Right ventricle myocardium inferior (tissue), 1 donor: ENCODE measurements around the gene GRIN2A. TPM values are rescaled to one million over a fixed set of nuclear protein-coding genes. Genes with fewer than 3 reads are reported as not detected.
"Not testable (repeated sequence)": the region's sequence is repeated elsewhere in the genome, so short reads cannot be mapped to it uniquely, and the experiment has no call there.

ENCODE experiments used
- ATAC-seq: fragments of 200-7000 bp; cut with Tn5 transposase; one replicate; pipeline ENCODE4 v1.9.1; 2020; ENCODE audit warnings: mild to moderate bottlenecking, moderate library complexity
- DNase-seq: peaks from one replicate; pipeline ENCODE4 v3.0.0; 2021; ENCODE audit errors: missing footprints
- intact Hi-C: fragments of 100-400 bp; cut with DNase I; formaldehyde crosslinking; loops from one replicate; pipeline ENCODE4 v1.11.0; 2022
- total RNA-seq: library from RNA; stranded (reverse); fragmentation: NEBNext Ultra II Directional; extraction: Animal tissue kit (Norgen Biotek cat#: 25700); gene quantifications from one replicate; pipeline ENCODE4 v1.2.1, GENCODE V29; 2021
- donor health status: DM: no; HTN: yes; CAD: no; lungs with severe emphysema.

The GRIN2A gene
- total RNA-seq, 1 donor from 2014 or later, result 4.3 TPM

DNA sequence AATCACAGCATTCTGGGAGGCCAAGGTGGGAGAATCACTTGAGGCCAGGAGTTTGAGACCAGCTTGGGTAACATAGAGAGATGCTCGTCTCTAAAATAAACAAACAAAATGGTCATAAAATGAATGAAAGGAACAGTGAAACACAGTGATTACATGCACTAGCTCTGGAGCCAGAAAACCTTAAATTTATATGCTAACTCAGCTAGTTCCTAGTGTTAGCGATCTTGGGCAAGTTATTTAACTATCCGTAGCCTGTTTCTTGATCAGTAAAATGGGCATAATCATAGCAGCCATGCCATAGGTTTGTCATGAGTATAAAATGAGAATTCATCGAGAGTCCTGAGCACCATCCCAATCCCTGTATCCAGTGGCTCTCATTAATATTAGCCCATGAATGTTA, 271.0 kb downstream of the GRIN2A start:
- DNase-seq (no peak), ATAC-seq (no peak)
- intact Hi-C loops, result no loop called here

DNA sequence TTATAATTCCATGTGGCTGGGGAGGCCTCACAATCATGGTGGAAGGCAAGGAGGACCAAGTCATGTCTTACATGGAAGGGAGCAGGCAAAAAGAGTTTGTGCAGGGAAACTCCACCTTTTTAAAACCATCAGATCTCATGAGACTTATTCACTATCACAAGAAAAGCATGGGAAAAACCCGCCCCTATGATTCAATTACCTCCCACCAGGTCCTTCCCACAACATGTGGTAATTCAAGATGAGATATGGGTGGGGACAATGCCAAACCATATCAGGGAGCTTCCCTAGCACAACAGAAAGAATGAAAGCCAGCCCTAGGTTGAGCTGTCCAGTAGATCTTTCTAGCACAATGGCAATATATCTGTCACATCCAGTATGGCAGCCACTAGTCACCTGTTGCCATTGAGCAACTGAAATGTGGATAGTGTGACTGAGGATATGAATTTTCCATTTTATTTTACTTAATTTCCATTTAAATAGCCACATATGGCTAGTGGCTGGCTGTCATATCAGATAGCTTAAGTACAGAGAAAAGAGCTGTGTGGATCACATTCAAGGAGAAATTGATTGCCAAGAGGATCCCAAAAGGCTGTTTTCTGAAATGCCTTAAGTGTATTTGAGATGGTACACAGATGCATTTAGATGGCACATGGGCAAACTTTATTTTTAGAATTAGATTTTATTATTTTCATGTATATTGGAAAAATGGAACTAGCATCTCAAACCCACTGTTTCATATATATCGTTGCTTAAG, 273.0 kb downstream of the GRIN2A start:
- ATAC-seq (no peak), DNase-seq (no peak)
- intact Hi-C loops, result no loop called here

DNA sequence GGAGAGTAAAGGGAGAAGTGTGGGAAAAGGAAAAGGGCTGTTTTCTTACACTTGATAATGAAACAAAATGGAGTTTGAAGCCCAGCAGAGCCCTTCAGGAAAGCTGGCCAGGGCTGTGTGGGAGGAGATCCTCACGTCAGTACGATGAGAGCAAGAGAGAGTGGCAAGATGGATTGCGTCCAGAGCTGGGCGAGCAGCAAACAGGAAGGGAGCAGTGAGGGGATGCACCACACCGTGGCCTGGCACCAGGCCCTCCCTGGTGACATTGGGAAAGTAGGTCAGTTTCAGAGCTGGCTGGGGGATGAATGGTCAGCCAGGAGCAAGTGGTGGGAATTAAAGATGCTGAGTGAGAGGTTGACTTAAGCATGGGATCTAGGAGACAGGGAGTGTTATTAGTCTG, 273.6 kb downstream of the GRIN2A start:
- intact Hi-C loops, result no loop called here
- DNase-seq, result peak; percentile 66
- ATAC-seq, result peak; percentile 75

DNA sequence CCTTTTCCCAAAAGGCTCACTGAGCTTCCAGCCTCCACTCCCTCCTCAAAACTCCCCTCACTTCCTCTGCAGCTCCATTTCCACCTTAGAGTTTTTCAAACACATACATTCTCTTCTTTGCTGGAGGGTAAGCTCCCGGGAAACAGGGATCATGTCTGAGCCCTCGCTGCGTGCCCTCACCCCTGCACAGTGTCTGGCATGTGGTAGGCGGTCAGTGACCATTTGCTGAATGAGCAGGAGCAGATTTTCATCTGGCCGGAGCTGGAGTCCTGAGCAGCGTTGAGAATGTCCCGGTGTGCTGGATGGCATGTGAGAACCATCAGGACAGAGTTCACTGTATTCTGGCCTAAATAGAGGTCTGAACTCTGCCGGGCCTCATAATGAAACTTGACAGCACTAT, 274.5 kb downstream of the GRIN2A start:
- ATAC-seq (no peak), DNase-seq (no peak)
- intact Hi-C loops, result no loop called here

- no peak for ATAC-seq
- intact Hi-C loops, result no loop called here
- DNase-seq, result no peak
Measured at GRCh38 chr16:9906218-9906617, 276.0 kb downstream of the GRIN2A start.

DNA sequence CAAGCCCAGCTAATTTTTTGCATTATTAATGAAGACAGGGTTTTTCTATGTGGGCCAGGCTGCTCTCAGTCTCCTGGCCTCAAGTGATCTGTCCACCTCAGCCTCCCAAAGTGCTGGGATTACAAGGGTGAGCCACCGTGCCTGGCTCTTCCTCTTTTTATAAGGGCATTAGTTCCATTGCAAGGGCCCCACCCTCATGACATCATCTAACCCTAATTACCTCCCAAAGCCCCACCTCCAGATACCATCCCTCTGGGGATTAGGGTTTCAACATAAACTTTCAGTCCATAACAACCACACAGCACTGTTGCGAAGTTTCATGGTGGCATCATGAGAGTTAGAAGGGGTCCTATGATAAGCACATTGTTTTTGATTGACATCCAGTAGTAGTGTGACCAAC, 277.7 kb downstream of the GRIN2A start:
- DNase-seq (no peak), ATAC-seq (no peak)
- intact Hi-C loops, result no loop called here

DNA sequence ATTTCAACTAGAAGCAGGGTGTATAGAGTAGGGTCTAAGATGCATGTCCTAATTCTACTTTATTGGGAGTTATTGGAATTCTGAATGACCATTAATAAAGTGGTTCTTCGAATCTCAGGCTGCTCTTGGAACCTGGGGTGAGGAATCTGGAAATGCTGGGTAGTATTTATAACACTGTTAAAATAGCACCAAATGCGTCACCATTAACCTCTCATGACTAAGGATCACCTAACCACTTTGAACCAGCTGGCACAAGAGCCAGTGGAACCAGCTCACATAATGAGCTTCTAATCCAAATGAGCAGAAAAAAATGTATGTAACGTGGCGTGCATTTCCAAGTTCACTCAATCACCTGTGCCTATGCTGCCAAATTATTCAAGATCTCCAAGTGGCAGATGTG, 281.7 kb downstream of the GRIN2A start:
- intact Hi-C loops, result no loop called here
- ATAC-seq (no peak), DNase-seq (no peak)

- intact Hi-C loops, result no loop called here
- ATAC-seq, result no peak
- DNase-seq, result no peak
Measured at GRCh38 chr16:9898555-9898954, 283.7 kb downstream of the GRIN2A start.

- intact Hi-C loops, result no loop called here
- DNase-seq, result no peak
Measured at GRCh38 chr16:9898124-9898523, 284.1 kb downstream of the GRIN2A start.

DNA sequence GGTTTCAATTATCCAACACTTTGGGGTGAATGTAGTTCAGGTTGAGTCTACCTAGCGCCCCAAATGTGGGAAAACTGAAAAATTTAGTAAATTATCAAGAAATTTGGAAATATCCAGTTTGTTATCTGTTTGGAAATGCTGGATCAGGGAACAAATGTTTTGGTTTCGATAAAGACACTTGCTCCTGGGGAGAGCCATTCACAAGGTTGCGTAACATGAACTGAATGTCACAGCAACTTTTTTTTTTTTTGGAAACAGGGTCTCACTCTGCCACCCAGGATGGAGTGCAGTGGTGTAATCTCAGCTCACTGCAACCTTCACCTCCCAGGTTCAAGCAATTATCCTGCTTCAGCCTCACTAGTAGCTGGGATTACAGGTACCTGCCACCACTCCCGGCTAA, 286.4 kb downstream of the GRIN2A start:
- intact Hi-C loops, result no loop called here
- ATAC-seq (no peak), DNase-seq (no peak)

More at GRCh38 chr16:9898124-9898523, 284.1 kb downstream of the GRIN2A start:
- no peak for ATAC-seq

GRCh38 chr16:9885876-9886275, 296.4 kb downstream of the GRIN2A start:
- DNase-seq, result no peak
- intact Hi-C loops, result no loop called here
- ATAC-seq, result no peak

GRCh38 chr16:9885467-9885866, 296.8 kb downstream of the GRIN2A start:
- intact Hi-C loops, result no loop called here
- DNase-seq (no peak), ATAC-seq (no peak)

DNA sequence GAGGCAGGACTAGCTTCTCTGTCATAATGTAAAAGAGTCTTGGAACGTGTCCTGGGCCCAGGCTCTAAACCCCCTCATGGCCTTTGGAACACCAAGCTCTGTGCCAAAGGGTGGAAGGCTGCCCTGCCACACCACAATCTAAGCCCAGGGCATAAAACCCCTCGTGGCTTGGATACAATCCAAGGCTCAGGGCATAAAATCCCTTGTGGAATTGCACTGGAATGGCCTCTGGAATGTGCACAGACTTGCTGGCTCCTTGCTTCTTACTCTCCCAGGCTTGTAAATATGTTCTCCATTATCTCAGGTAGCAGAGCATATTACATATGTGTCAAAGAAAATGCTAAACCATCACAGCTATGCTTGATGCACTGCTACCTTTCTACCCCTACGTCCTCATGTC, 306.2 kb downstream of the GRIN2A start:
- DNase-seq, ATAC-seq, intact Hi-C loops: not testable (repeated sequence)

GRCh38 chr16:9874219-9874618, 308.0 kb downstream of the GRIN2A start:
- ATAC-seq (no peak), DNase-seq (no peak)
- intact Hi-C loops, result no loop called here

- intact Hi-C loops, result no loop called here
- no peak for ATAC-seq
- no peak for DNase-seq
Measured at GRCh38 chr16:9870962-9871361, 311.3 kb downstream of the GRIN2A start.

DNA sequence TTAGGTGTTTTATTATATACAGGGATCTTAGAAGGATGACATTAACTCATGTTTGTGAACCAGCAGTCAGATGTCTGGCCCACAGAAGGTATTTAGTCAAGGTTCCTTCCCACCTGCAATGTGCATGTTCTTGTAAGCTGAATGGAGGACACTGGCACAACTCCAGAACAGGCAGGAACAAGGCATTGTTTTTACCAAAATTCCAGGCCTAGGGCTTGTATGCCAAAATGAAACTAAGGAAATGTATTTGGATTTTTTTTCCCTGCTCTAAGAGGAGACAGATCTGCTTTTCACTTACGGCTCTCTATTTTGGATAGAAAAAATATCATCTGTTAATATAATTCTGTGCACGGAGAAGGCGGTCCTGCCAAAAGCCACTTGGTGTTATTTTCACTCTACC, 312.5 kb downstream of the GRIN2A start:
- DNase-seq (no peak), ATAC-seq (no peak)
- intact Hi-C loops, result no loop called here

DNA sequence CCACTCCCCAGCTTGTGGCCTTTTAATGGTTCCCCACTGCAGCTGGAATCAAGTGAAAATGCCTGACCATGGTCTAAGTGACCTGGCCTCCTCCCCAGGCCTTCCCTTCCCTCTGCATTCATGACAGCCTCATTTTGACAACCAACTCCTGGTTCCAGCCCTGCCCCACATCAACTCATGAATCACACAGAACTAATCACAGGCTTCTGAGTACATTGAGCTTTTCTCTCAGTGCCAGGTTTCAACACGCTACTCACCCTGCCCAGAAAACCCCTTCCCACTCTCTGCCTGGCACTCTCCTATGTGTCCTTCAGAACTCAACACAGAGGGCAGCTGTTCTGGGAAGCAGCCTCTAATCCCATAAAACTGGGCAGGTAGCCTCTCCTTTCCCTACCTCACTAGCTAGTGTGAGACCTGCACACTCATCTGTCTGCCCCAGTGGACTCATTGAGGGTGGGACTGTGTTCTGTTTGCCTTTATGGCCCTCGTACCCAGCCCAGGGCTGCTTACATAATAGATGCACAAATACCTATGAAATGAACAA, 313.6 kb downstream of the GRIN2A start:
- no peak for DNase-seq
- no peak for ATAC-seq
- intact Hi-C loops, result no loop called here

DNA sequence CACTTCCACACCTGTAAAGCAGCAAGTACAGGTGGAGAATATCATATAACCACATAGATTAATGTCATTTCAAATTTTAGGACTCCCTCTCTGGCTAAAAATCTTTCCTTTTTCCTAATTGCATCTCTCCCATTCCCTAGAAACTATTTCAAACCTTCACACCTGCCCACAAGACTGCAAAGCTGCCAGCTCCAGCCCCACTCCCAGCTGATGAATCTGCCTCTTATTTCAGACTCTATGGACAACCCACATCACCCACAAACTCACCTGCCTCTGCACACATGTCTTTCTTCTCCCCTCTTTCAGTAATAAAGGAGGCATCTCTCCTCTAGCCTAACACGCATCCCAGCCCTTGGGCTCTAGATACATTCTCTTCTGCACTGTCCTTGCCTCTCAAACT, 315.1 kb downstream of the GRIN2A start:
- no peak for ATAC-seq
- no peak for DNase-seq
- intact Hi-C loops, result no loop called here

GRCh38 chr16:9864461-9864860, 317.8 kb downstream of the GRIN2A start:
- ATAC-seq, result no peak

GRCh38 chr16:9862327-9862726, 319.9 kb downstream of the GRIN2A start:
- no peak for DNase-seq
- intact Hi-C loops, result no loop called here
- no peak for ATAC-seq

More at GRCh38 chr16:9864461-9864860, 317.8 kb downstream of the GRIN2A start:
- intact Hi-C loops, result no loop called here
- DNase-seq, result no peak

GRCh38 chr16:9860876-9861275, 321.4 kb downstream of the GRIN2A start:
- no peak for ATAC-seq
- DNase-seq, result no peak
- intact Hi-C loops, result no loop called here
